IMR-90 (cell line): Measurements from ENCODE around the gene PPP2R5E. TPM values are rescaled to one million over a fixed set of nuclear protein-coding genes. Genes with fewer than 3 reads are reported as not detected.
"Not testable (repeated sequence)": the region's sequence is repeated elsewhere in the genome, so short reads cannot be mapped to it uniquely, and the experiment has no call there.

Source experiments
- ATAC-seq: fragments of 200-7000 bp; cut with Tn5 transposase; 2 replicates; pipeline ENCODE4 v1.9.1; 2020; ENCODE audit warnings: low read depth, mild to moderate bottlenecking, moderate library complexity
- BruUV-seq: library from RNA; stranded (reverse); fragments of 400-500 nt; replicated peaks from 2 replicates; lab custom pipeline; 2021; lab: Mats Ljungman, UMichigan
- CTCF ChIA-PET: fragments of 300-600 bp; formaldehyde crosslinking; extraction: SDS; loops from one replicate; lab custom pipeline; 2021; ENCODE audit warnings: antibody characterized with exemption; lab: Yijun Ruan, JAX
- POLR2A ChIA-PET: fragments of 300-600 bp; sonication (Branson Sonifier 250); formaldehyde crosslinking; loops from one replicate; lab custom pipeline; 2022; ENCODE audit warnings: antibody characterized with exemption; ENCODE audit not compliant: unreplicated experiment; lab: Charles Lee
- DNase-seq: peaks from one replicate; pipeline ENCODE4 v3.0.0; 2013
- H2AFZ ChIP-seq: replicated peaks from 2 replicates; pipeline ENCODE3; 2013; ENCODE audit warnings: low read length, mild to moderate bottlenecking; ENCODE audit not compliant: poor library complexity
- H2AK5ac ChIP-seq: 2 replicates; pipeline ENCODE4 v1.6.1; 2013; ENCODE audit warnings: low read depth, low read length, inconsistent platforms
- H2AK9ac ChIP-seq: replicated peaks from 2 replicates; pipeline ENCODE3; 2013; ENCODE audit warnings: mild to moderate bottlenecking, low read depth, low read length, moderate library complexity; ENCODE audit not compliant: poor library complexity
- H2BK120ac ChIP-seq: 2 replicates; pipeline ENCODE4 v1.6.1; 2013; ENCODE audit warnings: low read depth, low read length, inconsistent platforms
- H2BK15ac ChIP-seq: 3 replicates; pipeline ENCODE4 v1.6.1; 2013; ENCODE audit warnings: low read depth, low read length, inconsistent platforms
- H2BK20ac ChIP-seq: 2 replicates; pipeline ENCODE4 v1.6.1; 2013; ENCODE audit warnings: low read depth, mild to moderate bottlenecking, inconsistent platforms, low read length, moderate library complexity
- H2BK5ac ChIP-seq: 2 replicates; pipeline ENCODE4 v1.6.1; 2013; ENCODE audit warnings: mild to moderate bottlenecking, low read depth, low read length, inconsistent platforms; ENCODE audit not compliant: poor library complexity, severe bottlenecking
- H3K14ac ChIP-seq: replicated peaks from 2 replicates; pipeline ENCODE4 v1.6.1; 2013; ENCODE audit warnings: low read depth, low read length, inconsistent platforms
- H3K18ac ChIP-seq: 2 replicates; pipeline ENCODE4 v1.6.1; 2013; ENCODE audit warnings: low read depth, low read length, control low read depth
- H3K23ac ChIP-seq: 2 replicates; pipeline ENCODE4 v1.6.1; 2013; ENCODE audit warnings: low read depth, low read length, inconsistent platforms
- H3K27ac ChIP-seq: 2 replicates; pipeline ENCODE4 v1.5.1; 2013; ENCODE audit warnings: mild to moderate bottlenecking, control low read depth, low read length; ENCODE audit not compliant: insufficient read depth
- H3K27me3 ChIP-seq: 2 replicates; pipeline ENCODE4 v1.6.1; 2013; ENCODE audit warnings: low read length; ENCODE audit not compliant: control insufficient read depth, insufficient read depth
- H3K36me3 ChIP-seq: 2 replicates; pipeline ENCODE4 v1.6.1; 2013; ENCODE audit warnings: low read length, mixed read lengths; ENCODE audit not compliant: control insufficient read depth, insufficient read depth
- H3K4ac ChIP-seq: 2 replicates; pipeline ENCODE4 v1.6.1; 2013; ENCODE audit warnings: low read depth, low read length, inconsistent platforms
- H3K4me1 ChIP-seq: 2 replicates; pipeline ENCODE4 v1.6.1; 2013; ENCODE audit warnings: low read length, mixed read lengths; ENCODE audit not compliant: control insufficient read depth, insufficient read depth
- H3K4me2 ChIP-seq: 2 replicates; pipeline ENCODE4 v1.6.1; 2013; ENCODE audit warnings: low read depth, mild to moderate bottlenecking, control low read depth, low read length, moderate library complexity
- H3K4me3 ChIP-seq: 2 replicates; pipeline ENCODE4 v1.5.1; 2013; ENCODE audit warnings: low read depth, mild to moderate bottlenecking, control low read depth, low read length, moderate library complexity; ENCODE audit not compliant: insufficient read depth
- H3K56ac ChIP-seq: 2 replicates; pipeline ENCODE4 v1.6.1; 2013; ENCODE audit warnings: low read length, inconsistent platforms; ENCODE audit not compliant: insufficient read depth; ENCODE audit errors: extremely low read depth
- H3K79me1 ChIP-seq, 2 experiments: 2 replicates each; pipeline ENCODE4 v1.6.1; 2013; ENCODE audit warnings: low read length in 2 of 2, inconsistent platforms in 1 of 2, low read depth in 1 of 2
- H3K9ac ChIP-seq: 2 replicates; pipeline ENCODE4 v1.6.1; 2013; ENCODE audit warnings: low read depth, low read length, control low read depth
- H3K9me1 ChIP-seq: 2 replicates; pipeline ENCODE4 v1.6.1; 2013; ENCODE audit warnings: low read length, inconsistent platforms; ENCODE audit not compliant: insufficient read depth
- H3K9me3 ChIP-seq: 2 replicates; pipeline ENCODE4 v1.6.1; 2013; ENCODE audit warnings: low read length; ENCODE audit not compliant: control insufficient read depth, insufficient read depth
- H4K20me1 ChIP-seq: 2 replicates; pipeline ENCODE4 v1.6.1; 2013; ENCODE audit warnings: low read length, inconsistent platforms; ENCODE audit not compliant: insufficient read depth
- H4K5ac ChIP-seq: 2 replicates; pipeline ENCODE4 v1.6.1; 2013; ENCODE audit warnings: mild to moderate bottlenecking, low read depth, low read length, control low read depth
- H4K8ac ChIP-seq, 2 experiments: 2 replicates each; pipeline ENCODE4 v1.6.1; 2013; ENCODE audit warnings: low read depth in 2 of 2, low read length in 2 of 2, control low read depth in 1 of 2, inconsistent platforms in 1 of 2
- H4K91ac ChIP-seq: 2 replicates; pipeline ENCODE4 v1.6.1; 2013; ENCODE audit warnings: low read depth, low read length, inconsistent platforms; ENCODE audit not compliant: insufficient read depth
- CEBPB ChIP-seq: IDR thresholded peaks from 2 replicates; pipeline ENCODE4 v1.6.1; 2012; ENCODE audit warnings: low read depth, low read length, improper control_type of control experiment
- FOS ChIP-seq: fragments of 150-350 bp; IDR thresholded peaks from 2 replicates; pipeline ENCODE4 v1.6.1; 2016; ENCODE audit warnings: low read depth, low read length
- RAD21 ChIP-seq: IDR thresholded peaks from 2 replicates; pipeline ENCODE4 v1.6.1; 2012; ENCODE audit warnings: low read length, improper control_type of control experiment
- WGBS, 2 experiments: methylation state at CpG; one replicate each; pipeline versions ENCODE4 v1.1.5 to v1.1.7; 2013; ENCODE audit warnings: missing lambda C conversion rate in 2 of 2; ENCODE audit not compliant: insufficient read length in 1 of 2; ENCODE audit errors: extremely low coverage in 2 of 2; 5-methylcytosine and 5-hydroxymethylcytosine counted together
- dilution Hi-C: fragments of 300-500 bp; cut with HindIII; formaldehyde crosslinking; loops from one replicate; pipeline ENCODE4 v1.14.3; 2018; ENCODE audit warnings: low sequenced_read_pairs; ENCODE audit not compliant: unreplicated experiment
- in situ Hi-C: fragments of 300-500 bp; cut with MboI; formaldehyde crosslinking; loops from 3 replicates; pipeline ENCODE4 v1.14.3; 2019; ENCODE audit warnings: low sequenced_read_pairs, inconsistent platforms, mixed read lengths
- intact Hi-C: fragments of 100-400 bp; cut with micrococcal nuclease; formaldehyde crosslinking; loops from 2 replicates; pipeline ENCODE4 v1.10.0; 2022
- polyA plus RNA-seq, 3 experiments: library from polyadenylated mRNA; depleted of rRNA; stranded (reverse); fragments of >200 nt; gene quantifications; 2 replicates each; pipeline ENCODE4 v1.2.3, GENCODE V29; 2012; ENCODE audit warnings: low replicate concordance in 1 of 3
- total RNA-seq: library from RNA; depleted of rRNA; stranded (reverse); fragments of >200 nt; gene quantifications from 2 replicates; pipeline ENCODE4 v1.2.3, GENCODE V29; 2012

PPP2R5E gene
- total and polyA plus RNA-seq, 2 of the 4 experiments (the other 2 are of a cell fraction) = 9.7 to 12.2 TPM

- Histone ChIP-seq H2BK120ac (no peak overlapping the region), H3K4me2 (no peak overlapping the region), H3K18ac (no peak overlapping the region), H2BK20ac (no peak overlapping the region), H3K23ac (no peak overlapping the region), H2AK5ac (no peak overlapping the region), H2AK9ac (no peak overlapping the region), H2AFZ (no peak overlapping the region), H3K27me3 (no peaks in the 10 kb centered on the region), H3K27ac (no peak overlapping the region), H4K8ac (no peak overlapping the region), H3K9me1 (peaks cover 1% of the 10 kb centered on the region; the same call in 1 of the 2 replicates), H3K9me3 (no peaks in the 10 kb centered on the region), H3K56ac (no peak overlapping the region), H3K36me3 (peaks cover 7% of the 10 kb centered on the region), H2BK15ac (no peak overlapping the region), H4K91ac (no peak overlapping the region), H2BK5ac (no peak overlapping the region), H4K20me1 (no peaks in the 10 kb centered on the region), H3K4me1 (no peaks in the 10 kb centered on the region), H3K4ac (no peak overlapping the region), H4K5ac (no peak overlapping the region), H3K9ac (no peak overlapping the region), H3K79me1 (peaks cover 2 to 3% of the 10 kb centered on the region in 2 experiments; a peak in 2 of 4 replicates), H3K14ac (no peak overlapping the region), H3K4me3 (no peak overlapping the region)
- dilution Hi-C loops (no loop called here), in situ Hi-C loops (loop anchor here (25.0 kb wide), 1 partner anchor 387 kb away; no protein-coding TSS in a partner anchor), intact Hi-C loops (no loop called here)
- DNase-seq = peak; percentile 68
- ChIA-PET CTCF (no interaction called here), POLR2A (no interaction called here)
- TF ChIP-seq FOS (peak; percentile 19; the same call in 1 of the 2 replicates), CEBPB (peak; percentile 97), RAD21 (no peak)
- no peak; the same call in 1 of the 2 replicates for ATAC-seq
- no TSS peak for BruUV-seq
- WGBS, 2 experiments = 100% methylated on average over 1 of the region's 3 CpGs; no CpG with 5 or more reads in 1 of the 2 experiments
Observed at GRCh38 chr14:63375769-63376168, 167.4 kb downstream of the PPP2R5E start.

GRCh38 chr14:63371613-63372012, 171.6 kb downstream of the PPP2R5E start:
- H3K56ac ChIP-seq, H2AFZ ChIP-seq, H3K23ac ChIP-seq, H3K4ac ChIP-seq, DNase-seq, H3K18ac ChIP-seq, H4K91ac ChIP-seq, H3K4me1 ChIP-seq, ATAC-seq, H4K8ac ChIP-seq, H3K9me3 ChIP-seq, H3K79me1 ChIP-seq, H2BK15ac ChIP-seq, H3K27ac ChIP-seq, H3K4me3 ChIP-seq, CTCF ChIA-PET, BruUV-seq, in situ Hi-C loops, H4K20me1 ChIP-seq, H3K14ac ChIP-seq, H4K5ac ChIP-seq, H3K4me2 ChIP-seq, H2AK9ac ChIP-seq, H2BK5ac ChIP-seq, H3K9ac ChIP-seq, H2AK5ac ChIP-seq, dilution Hi-C loops, H2BK120ac ChIP-seq, H2BK20ac ChIP-seq, H3K9me1 ChIP-seq, H3K36me3 ChIP-seq, POLR2A ChIA-PET, H3K27me3 ChIP-seq: not testable (repeated sequence)
- intact Hi-C loops = loop anchor here (5.0 kb wide), 1 partner anchor 1209 kb away; no protein-coding TSS in a partner anchor
- no CpG with 5 or more reads among the region's 2 CpGs for WGBS, 2 experiments
